ENCODE results near the gene MAGEA9B.

- no peak for TF ChIP-seq POLR2A (IDR thresholded peaks at IDR 0.05)
- no peak for TF ChIP-seq CTCF (IDR thresholded peaks at IDR 0.05)
Observed at GRCh38 chrX:149572743-149573142, 14.5 kb downstream of the MAGEA9B start.
